Hematopoietic multipotent progenitor cell treated with erythropoietin and hydrocortisone succinate and interleukin-3 and kit ligand, for 6 days (in vitro differentiated cells): ENCODE data around the gene ESPN.
A peak's percentile ranks its signal among the peaks of the same experiment; 100 is the strongest.
"Not testable (repeated sequence)": the region's sequence is repeated elsewhere in the genome, so short reads cannot be mapped to it uniquely, and the experiment has no call there.

Experiments used
- DNase-seq: peaks from one replicate; pipeline ENCODE4 v3.0.0-alpha.2; 2015

The ESPN gene

DNA sequence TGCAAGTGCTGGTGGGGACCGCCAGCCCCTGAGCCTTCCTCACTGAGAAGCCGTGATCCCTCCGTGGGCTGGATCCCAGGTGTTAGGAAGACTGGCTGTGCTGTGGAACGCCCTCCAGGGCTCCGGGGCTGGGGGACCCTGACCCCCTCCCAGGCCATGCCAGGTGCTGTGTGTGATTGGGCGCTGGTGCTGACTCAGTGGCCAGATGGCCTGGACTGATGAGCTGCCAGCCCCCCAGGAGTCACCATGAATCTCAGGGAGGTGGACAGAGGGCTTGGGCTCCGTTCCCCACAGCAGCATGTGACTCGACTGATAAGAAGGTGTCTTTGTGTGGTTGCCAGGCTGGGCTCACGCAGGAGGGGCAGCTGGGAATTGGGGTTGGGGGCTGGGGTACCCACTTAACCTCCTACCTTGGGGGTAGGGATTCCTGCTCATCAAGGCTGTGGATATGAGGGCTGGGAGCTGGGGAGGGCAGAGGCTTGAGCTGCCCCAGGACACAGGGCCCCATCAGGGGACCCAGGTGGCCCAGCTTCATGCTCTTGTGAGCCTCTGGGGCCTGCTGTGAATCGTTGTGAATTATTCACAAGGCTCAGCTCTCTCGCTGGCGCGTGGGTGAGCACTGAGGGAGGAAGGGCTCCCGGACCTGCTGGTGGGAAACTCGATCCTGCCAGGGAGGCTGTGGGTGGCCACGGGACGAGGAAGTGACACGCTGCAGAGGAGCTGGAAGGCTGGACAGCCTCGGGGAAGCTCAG is 5.3 kb downstream of the ESPN start:
- DNase-seq: peak; percentile 55

- DNase-seq: not testable (repeated sequence)
Measured at GRCh38 chr1:6431645-6432579, 7.3 kb downstream of the ESPN start.

DNA sequence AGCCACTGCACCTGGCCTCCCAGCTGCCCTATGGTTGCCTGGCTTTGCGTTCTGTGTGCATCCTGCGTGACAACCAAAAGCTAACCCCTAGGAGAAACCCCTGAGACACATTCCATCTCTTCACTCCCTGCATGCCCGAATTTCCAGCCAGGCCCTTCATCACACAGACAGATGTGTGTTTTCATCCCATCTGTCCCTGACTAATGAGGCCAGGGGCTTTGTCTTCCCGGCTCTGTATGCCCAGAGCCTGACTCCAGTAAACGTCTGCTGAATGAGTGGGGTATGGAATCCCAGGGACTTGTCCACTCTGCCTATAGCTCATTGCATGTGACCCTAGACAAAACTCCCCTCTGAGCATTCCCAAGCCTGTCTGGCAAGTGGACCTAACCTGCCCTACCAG is 9.6 kb downstream of the ESPN start:
- DNase-seq: no peak

GRCh38 chr1:6435129-6435528 is 10.6 kb downstream of the ESPN start:
- DNase-seq: no peak

DNA sequence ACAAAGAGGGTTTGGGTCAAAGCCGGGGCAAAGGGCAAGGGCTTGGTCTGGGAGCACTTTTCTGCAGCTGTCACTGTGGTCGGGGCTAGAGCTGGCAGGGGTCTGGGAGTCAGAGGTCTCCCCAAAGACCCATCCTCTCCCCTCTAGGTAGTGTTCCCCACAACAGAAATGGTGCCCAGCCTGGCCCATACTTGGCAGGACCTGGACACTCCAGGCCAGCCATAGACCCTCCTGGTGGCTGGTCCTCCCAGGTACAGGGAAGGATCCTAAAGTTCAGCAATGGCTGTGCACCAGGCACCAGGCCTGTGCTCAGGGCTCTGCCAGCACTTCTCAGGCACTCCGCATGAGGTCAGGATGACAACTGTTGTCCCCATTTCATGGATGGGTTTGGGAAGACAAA is 11.0 kb downstream of the ESPN start:
- DNase-seq: no peak

GRCh38 chr1:6436277-6436676 is 11.7 kb downstream of the ESPN start:
- DNase-seq: not testable (repeated sequence)

GRCh38 chr1:6437012-6437700 is 12.6 kb downstream of the ESPN start:
- DNase-seq: not testable (repeated sequence)

DNA sequence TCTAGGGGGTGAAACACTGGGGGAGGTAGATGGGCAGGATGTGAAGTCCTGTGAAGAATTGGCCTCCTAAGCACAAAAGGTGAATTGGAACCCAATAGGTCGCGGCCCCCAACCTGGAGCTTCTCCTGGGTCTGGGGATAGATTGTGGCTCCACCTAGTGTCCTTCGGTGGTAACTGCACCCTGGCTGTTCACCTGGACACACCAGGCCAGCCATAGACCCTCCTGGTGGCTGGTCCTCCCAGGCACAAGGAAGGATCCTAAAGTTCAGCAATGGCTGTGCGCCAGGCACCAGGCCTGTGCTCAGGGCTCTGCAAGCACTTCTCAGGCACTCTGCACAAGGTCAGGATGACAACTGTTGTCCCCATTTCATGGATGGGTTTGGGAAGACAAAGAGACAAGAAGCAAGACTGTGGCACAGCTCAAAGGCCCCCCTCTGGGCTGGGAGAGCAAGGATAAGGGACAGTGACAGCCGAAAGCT is 13.5 kb downstream of the ESPN start:
- peak; percentile 82 for DNase-seq

DNA sequence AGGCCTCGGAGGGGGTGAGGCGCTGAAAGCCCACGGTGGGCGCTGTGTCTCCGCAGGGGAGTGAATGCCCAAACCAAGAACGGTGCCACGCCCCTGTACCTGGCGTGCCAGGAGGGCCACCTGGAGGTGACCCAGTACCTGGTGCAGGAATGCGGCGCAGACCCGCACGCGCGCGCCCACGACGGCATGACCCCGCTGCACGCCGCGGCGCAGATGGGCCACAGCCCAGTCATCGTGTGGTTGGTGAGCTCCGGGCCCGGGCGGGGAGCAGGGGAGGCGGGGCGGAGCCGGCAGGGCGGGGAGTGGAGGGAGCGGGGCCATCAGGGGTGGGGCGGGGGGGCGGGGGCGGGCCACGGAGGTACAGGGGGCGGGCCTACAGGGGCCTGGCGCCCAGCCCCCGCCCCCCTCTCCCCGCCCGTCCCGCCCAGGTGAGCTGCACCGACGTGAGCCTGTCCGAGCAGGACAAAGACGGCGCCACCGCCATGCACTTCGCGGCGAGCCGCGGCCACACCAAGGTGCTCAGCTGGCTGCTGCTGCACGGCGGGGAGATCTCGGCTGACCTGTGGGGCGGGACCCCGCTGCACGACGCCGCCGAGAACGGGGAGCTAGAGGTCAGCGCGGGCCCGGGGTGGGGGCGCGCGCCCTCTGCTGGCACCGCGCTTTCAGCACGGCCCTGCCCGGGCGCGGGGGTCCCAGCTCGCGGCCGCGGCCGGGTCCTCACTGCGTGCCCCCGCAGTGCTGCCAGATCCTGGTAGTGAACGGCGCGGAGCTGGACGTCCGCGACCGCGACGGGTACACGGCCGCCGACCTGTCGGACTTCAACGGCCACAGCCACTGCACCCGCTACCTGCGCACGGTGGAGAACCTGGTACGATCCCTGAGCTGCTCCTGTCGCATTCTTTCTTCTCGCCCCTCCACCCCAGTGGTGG is 15.9 kb downstream of the ESPN start:
- DNase-seq: peak; percentile 87

- DNase-seq: no peak
Measured at GRCh38 chr1:6441586-6441985, 17.0 kb downstream of the ESPN start.

- DNase-seq: no peak
Measured at GRCh38 chr1:6443339-6444115, 19.0 kb downstream of the ESPN start.

- DNase-seq: no peak
Measured at GRCh38 chr1:6444377-6444776, 19.8 kb downstream of the ESPN start.

GRCh38 chr1:6445062-6445763 is 20.6 kb downstream of the ESPN start:
- peak; percentile 61 for DNase-seq

GRCh38 chr1:6445929-6446328 is 21.4 kb downstream of the ESPN start:
- not testable (repeated sequence) for DNase-seq

- no peak for DNase-seq
Measured at GRCh38 chr1:6446665-6447015, 22.1 kb downstream of the ESPN start.

- no peak for DNase-seq
Measured at GRCh38 chr1:6447016-6447817, 22.6 kb downstream of the ESPN start.

- DNase-seq: peak; percentile 54
Measured at GRCh38 chr1:6447818-6448748, 23.5 kb downstream of the ESPN start.
